Neural cell (in vitro differentiated cells): ENCODE results near the gene IGSF10. TPM values are rescaled to one million over a fixed set of nuclear protein-coding genes. Genes with fewer than 3 reads are reported as not detected.

Experiments
- H2AFZ ChIP-seq: fragments of 200-600, 300-800 bp; sonication (generic), shearing (Covaris generic); 2 replicates; pipeline ENCODE4 v1.6.0; 2014; ENCODE audit warnings: low read depth, mild to moderate bottlenecking, antibody characterized with exemption, low read length, moderate library complexity
- H3F3A ChIP-seq: fragments of 200-600 bp; shearing (Covaris generic); 2 replicates; pipeline ENCODE4 v1.6.1; 2016; ENCODE audit warnings: mild to moderate bottlenecking, moderate library complexity, mixed read lengths, antibody characterized with exemption, low read length; ENCODE audit not compliant: insufficient read depth, poor library complexity, severe bottlenecking
- H3K27ac ChIP-seq: fragments of 200-600, 300-800 bp; sonication (generic), shearing (Covaris generic); 2 replicates; pipeline ENCODE4 v1.5.1; 2014; ENCODE audit warnings: mild to moderate bottlenecking, low read length, moderate library complexity
- H3K27me3 ChIP-seq: fragments of 300-800, 200-600 bp; sonication (generic), shearing (Covaris generic); 2 replicates; pipeline ENCODE4 v1.6.0; 2014; ENCODE audit warnings: mild to moderate bottlenecking, low read depth, low read length, moderate library complexity; ENCODE audit not compliant: insufficient read depth
- H3K36me3 ChIP-seq: fragments of 300-800, 200-600 bp; sonication (generic), shearing (Covaris generic); 2 replicates; pipeline ENCODE4 v1.5.1; 2014; ENCODE audit warnings: mild to moderate bottlenecking, antibody characterized with exemption, low read length, moderate library complexity; ENCODE audit not compliant: insufficient read depth
- H3K4me2 ChIP-seq: fragments of 300-800, 200-600 bp; sonication (generic), shearing (Covaris generic); 2 replicates; pipeline ENCODE4 v1.6.0; 2014; ENCODE audit warnings: mild to moderate bottlenecking, low read length
- H3K4me3 ChIP-seq: fragments of 300-800, 200-600 bp; sonication (generic), shearing (Covaris generic); 2 replicates; pipeline ENCODE4 v1.5.1; 2014; ENCODE audit warnings: mild to moderate bottlenecking, low read length, moderate library complexity
- H3K79me2 ChIP-seq: fragments of 200-600 bp; shearing (Covaris generic); replicated peaks from 2 replicates; pipeline ENCODE4 v1.6.0; 2014; ENCODE audit warnings: mild to moderate bottlenecking, low read length, moderate library complexity; ENCODE audit not compliant: insufficient read depth
- H3K9ac ChIP-seq: fragments of 300-800, 200-600 bp; sonication (generic), shearing (Covaris generic); 2 replicates; pipeline ENCODE4 v1.6.1; 2016; ENCODE audit warnings: mild to moderate bottlenecking, low read length, mixed read lengths
- H3K9me2 ChIP-seq: fragments of 200-600 bp; shearing (Covaris generic); 2 replicates; pipeline ENCODE4 v1.6.1; 2016; ENCODE audit warnings: mild to moderate bottlenecking, low read length, mixed read lengths; ENCODE audit not compliant: insufficient read depth
- H3K9me3 ChIP-seq: fragments of 200-600, 300-800 bp; sonication (generic), shearing (Covaris generic); 2 replicates; pipeline ENCODE4 v1.6.1; 2016; ENCODE audit warnings: mild to moderate bottlenecking, mixed run types, low read length, moderate library complexity, mixed read lengths
- H4K20me1 ChIP-seq: fragments of 200-600 bp; shearing (Covaris generic); 2 replicates; pipeline ENCODE4 v1.6.1; 2016; ENCODE audit warnings: mild to moderate bottlenecking, mixed run types; ENCODE audit not compliant: insufficient read depth
- CTCF ChIP-seq: fragments of 450-650 bp; IDR thresholded peaks from 2 replicates; pipeline ENCODE4 v1.5.1; 2014; ENCODE audit warnings: antibody characterized with exemption, mild to moderate bottlenecking, moderate library complexity; ENCODE audit not compliant: poor library complexity, severe bottlenecking
- EP300 ChIP-seq: fragments of 450-650 bp; conservative IDR thresholded peaks from 2 replicates; pipeline ENCODE4 v1.6.1; 2014; ENCODE audit warnings: antibody characterized with exemption, mild to moderate bottlenecking, moderate library complexity; ENCODE audit not compliant: poor library complexity, severe bottlenecking
- EZH2 ChIP-seq: fragments of 200-600, 300-800 bp; shearing (Covaris generic), sonication (generic); IDR thresholded peaks from 2 replicates; pipeline ENCODE4 v1.6.1; 2014; ENCODE audit warnings: antibody characterized with exemption, low read length, borderline replicate concordance, mild to moderate bottlenecking; ENCODE audit not compliant: insufficient read depth, poor library complexity, severe bottlenecking
- MXI1 ChIP-seq: fragments of 450-650 bp; conservative IDR thresholded peaks from 2 replicates; pipeline ENCODE4 v1.6.1; 2014; ENCODE audit warnings: antibody characterized with exemption, mild to moderate bottlenecking; ENCODE audit not compliant: poor library complexity, severe bottlenecking
- POLR2AphosphoS5 ChIP-seq: IDR thresholded peaks from 2 replicates; pipeline ENCODE4 v1.6.1; 2012
- RAD21 ChIP-seq: fragments of 450-650 bp; conservative IDR thresholded peaks from 2 replicates; pipeline ENCODE4 v1.6.1; 2014; ENCODE audit warnings: antibody characterized with exemption, mild to moderate bottlenecking, moderate library complexity
- REST ChIP-seq: IDR thresholded peaks from 2 replicates; pipeline ENCODE4 v1.6.1; 2012; ENCODE audit warnings: borderline replicate concordance
- SMC3 ChIP-seq: fragments of 450-650 bp; conservative IDR thresholded peaks from 2 replicates; pipeline ENCODE4 v1.6.1; 2014; ENCODE audit warnings: antibody characterized with exemption, mild to moderate bottlenecking, moderate library complexity; ENCODE audit not compliant: poor library complexity
- TAF1 ChIP-seq: IDR thresholded peaks from 2 replicates; pipeline ENCODE4 v1.6.1; 2012; ENCODE audit warnings: low read depth
- polyA plus RNA-seq: library from polyadenylated mRNA; depleted of rRNA; stranded (reverse); fragments of >200 nt; gene quantifications from 2 replicates; pipeline ENCODE4 v1.2.3, GENCODE V29; 2014

The IGSF10 gene
- polyA plus RNA-seq, 1 donor from 2014 or later, result not detected

DNA sequence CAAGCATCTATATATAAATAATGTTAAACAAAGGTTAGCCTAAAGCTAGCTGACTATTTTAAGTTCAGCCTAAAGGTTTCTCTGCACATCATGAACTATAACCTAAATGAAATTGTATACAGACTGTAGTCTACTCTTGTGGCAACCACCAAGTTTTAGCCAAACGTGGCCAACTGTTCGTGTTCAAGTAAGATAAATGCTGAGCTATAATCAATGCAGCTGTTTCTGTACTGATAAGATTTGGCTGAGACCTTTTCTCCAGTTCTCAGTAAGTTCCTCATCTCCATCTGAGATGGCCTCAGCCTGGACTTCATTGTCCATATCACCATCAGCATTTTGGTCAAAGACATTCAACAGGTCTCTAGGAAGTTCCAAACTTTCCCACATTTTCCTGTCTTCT lies 43.7 kb upstream of the IGSF10 start:
- Histone ChIP-seq H3K9me3 (no peaks in the 10 kb centered on the region), H2AFZ (no peak overlapping the region), H3K79me2 (no peaks in the 10 kb centered on the region), H3K9ac (no peak overlapping the region), H4K20me1 (no peaks in the 10 kb centered on the region), H3F3A (no peaks in the 10 kb centered on the region), H3K27me3 (no peaks in the 10 kb centered on the region), H3K27ac (no peak overlapping the region), H3K9me2 (no peaks in the 10 kb centered on the region), H3K36me3 (no peaks in the 10 kb centered on the region), H3K4me2 (no peak overlapping the region), H3K4me3 (no peak overlapping the region)
- TF ChIP-seq MXI1 (no peak), REST (no peak), POLR2AphosphoS5 (no peak), EP300 (no peak), EZH2 (no peak), TAF1 (no peak), SMC3 (no peak), CTCF (no peak), RAD21 (no peak)

DNA sequence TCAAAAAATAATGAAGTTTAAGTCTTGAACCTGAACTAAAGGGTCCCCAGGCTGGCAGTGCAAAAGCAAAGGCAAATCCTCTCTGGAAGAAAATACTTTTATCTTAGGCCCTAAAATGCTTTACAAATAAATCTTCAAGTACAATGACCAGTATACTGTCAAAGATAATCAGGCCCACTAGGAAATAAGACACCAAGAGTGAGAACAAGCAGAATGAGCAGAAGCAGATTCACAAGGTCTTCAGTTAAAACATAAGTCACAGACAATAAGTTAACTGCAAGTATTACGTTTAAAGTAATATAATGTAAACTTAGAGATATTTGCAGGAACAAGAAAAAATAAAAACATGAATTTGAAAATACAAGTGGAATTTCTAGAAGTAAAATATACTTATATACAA lies 42.2 kb upstream of the IGSF10 start:
- H3F3A ChIP-seq, result no peaks in the 10 kb centered on the region

More for the DNA sequence above, 42.2 kb upstream of the IGSF10 start:
- no peak overlapping the region for H3K9ac ChIP-seq
- TF ChIP-seq TAF1 (no peak), REST (no peak), SMC3 (no peak)
- no peaks in the 10 kb centered on the region for H3K36me3 ChIP-seq
- no peaks in the 10 kb centered on the region for H3K9me2 ChIP-seq
- no peak overlapping the region for H2AFZ ChIP-seq
- H3K4me3 ChIP-seq, result no peak overlapping the region
- no peak overlapping the region for H3K4me2 ChIP-seq
- no peaks in the 10 kb centered on the region for H3K79me2 ChIP-seq
- no peaks in the 10 kb centered on the region for H4K20me1 ChIP-seq
- no peak overlapping the region for H3K27ac ChIP-seq
- no peaks in the 10 kb centered on the region for H3K9me3 ChIP-seq
- H3K27me3 ChIP-seq, result no peaks in the 10 kb centered on the region
